Measurements from ENCODE around the gene FAM199X.

DNA sequence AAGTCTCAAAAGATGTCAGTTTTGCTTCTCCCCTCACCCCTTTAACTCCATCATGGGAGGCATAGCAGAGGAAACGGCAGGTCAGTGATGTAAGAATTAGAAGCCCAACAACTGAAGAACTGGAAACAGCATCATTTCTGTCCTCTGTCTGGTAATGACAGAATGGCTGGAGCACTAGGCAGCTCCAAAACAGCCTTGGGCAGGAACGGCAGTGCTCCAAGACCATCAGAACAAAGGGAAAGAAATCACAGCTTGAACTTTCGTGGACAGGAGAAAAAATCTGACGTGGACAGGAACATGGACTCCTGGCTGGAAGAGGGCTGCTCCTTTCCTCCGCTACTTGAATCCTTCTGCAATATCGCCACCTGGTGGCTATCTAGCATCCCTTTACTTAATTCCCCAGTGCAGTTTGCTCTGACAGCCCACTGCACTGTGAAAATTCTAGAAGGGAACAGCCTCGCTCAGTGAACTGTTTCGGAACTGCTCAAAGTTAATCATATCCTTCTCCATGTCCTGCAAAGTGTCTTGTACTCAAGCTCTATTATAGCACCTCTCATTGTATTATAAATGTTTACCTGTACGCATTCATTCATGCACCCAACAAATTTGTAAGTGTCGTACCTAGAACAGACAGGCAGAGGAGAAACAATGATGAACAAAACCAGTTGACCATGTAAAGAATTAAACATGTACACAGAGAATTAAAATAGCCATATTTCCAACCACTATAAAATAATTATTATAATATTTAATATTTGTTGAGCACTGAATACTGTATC, 29.8 kb upstream of the FAM199X start:
- TF ChIP-seq, protein P1, sequence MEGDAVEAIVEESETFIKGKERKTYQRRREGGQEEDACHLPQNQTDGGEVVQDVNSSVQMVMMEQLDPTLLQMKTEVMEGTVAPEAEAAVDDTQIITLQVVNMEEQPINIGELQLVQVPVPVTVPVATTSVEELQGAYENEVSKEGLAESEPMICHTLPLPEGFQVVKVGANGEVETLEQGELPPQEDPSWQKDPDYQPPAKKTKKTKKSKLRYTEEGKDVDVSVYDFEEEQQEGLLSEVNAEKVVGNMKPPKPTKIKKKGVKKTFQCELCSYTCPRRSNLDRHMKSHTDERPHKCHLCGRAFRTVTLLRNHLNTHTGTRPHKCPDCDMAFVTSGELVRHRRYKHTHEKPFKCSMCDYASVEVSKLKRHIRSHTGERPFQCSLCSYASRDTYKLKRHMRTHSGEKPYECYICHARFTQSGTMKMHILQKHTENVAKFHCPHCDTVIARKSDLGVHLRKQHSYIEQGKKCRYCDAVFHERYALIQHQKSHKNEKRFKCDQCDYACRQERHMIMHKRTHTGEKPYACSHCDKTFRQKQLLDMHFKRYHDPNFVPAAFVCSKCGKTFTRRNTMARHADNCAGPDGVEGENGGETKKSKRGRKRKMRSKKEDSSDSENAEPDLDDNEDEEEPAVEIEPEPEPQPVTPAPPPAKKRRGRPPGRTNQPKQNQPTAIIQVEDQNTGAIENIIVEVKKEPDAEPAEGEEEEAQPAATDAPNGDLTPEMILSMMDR (IDR thresholded peaks at IDR 0.05): peak; percentile 44 to 86 (median 67)
- TF ChIP-seq POLR2AphosphoS5 (IDR thresholded peaks at IDR 0.05) (peak; percentile 6), POLR2A (IDR thresholded peaks at IDR 0.05) (no peak)

All from gastroesophageal sphincter (tissue), 3 donors.